SU-DHL-6 (cell line): ENCODE data around the gene LRRK1.

Experiments
- CTCF ChIP-seq: fragments of 200-600 bp; sonication (generic); IDR thresholded peaks from one replicate; pipeline ENCODE4 v1.5.1; 2017; ENCODE audit warnings: antibody characterized with exemption, mild to moderate bottlenecking, low read length, moderate library complexity; ENCODE audit not compliant: insufficient read depth, poor library complexity, severe bottlenecking
- EZH2phosphoT487 ChIP-seq: fragments of 200-600 bp; sonication (generic), shearing (Covaris generic); conservative IDR thresholded peaks from 2 replicates; pipeline ENCODE4 v1.6.1; 2018; ENCODE audit warnings: mild to moderate bottlenecking, antibody characterized with exemption, low read length, moderate library complexity, mixed read lengths

DNA sequence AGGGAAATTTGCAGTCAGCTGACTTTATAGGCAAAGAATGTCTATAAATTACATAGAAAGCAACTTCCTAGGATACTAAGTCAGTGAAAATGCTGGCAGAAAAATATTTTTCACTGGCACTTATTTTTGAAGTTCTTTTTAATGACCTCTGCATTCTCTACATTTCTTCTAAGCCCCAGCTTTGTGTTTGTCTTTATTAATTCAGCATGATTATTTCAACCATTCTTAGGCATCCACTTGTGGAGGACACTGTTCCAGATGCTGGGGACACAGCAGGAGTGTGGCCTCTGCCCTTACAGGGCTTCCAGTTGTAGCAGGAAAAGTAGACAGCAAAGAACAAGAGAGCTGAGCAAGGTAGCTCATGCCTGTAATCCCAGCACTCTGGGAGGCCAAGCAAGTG, 15.0 kb downstream of the LRRK1 start:
- TF ChIP-seq CTCF (no peak), EZH2phosphoT487 (no peak)
